GM18951 (cell line): ENCODE measurements around the gene AXL.
"Not testable (repeated sequence)": the region's sequence is repeated elsewhere in the genome, so short reads cannot be mapped to it uniquely, and the experiment has no call there.

Experiments used
- POLR2A ChIP-seq: IDR thresholded peaks from 4 replicates; pipeline ENCODE4 v1.6.1; 2011; ENCODE audit warnings: mild to moderate bottlenecking; ENCODE audit not compliant: insufficient read length, insufficient read depth; ENCODE audit errors: extremely low read depth
- in situ Hi-C: fragments of 300-500 bp; cut with MboI; formaldehyde crosslinking; loops from one replicate; pipeline ENCODE4 v1.12.0; 2022; ENCODE audit warnings: low sequenced_read_pairs, mixed read lengths, inconsistent platforms; ENCODE audit not compliant: unreplicated experiment

AXL gene

DNA sequence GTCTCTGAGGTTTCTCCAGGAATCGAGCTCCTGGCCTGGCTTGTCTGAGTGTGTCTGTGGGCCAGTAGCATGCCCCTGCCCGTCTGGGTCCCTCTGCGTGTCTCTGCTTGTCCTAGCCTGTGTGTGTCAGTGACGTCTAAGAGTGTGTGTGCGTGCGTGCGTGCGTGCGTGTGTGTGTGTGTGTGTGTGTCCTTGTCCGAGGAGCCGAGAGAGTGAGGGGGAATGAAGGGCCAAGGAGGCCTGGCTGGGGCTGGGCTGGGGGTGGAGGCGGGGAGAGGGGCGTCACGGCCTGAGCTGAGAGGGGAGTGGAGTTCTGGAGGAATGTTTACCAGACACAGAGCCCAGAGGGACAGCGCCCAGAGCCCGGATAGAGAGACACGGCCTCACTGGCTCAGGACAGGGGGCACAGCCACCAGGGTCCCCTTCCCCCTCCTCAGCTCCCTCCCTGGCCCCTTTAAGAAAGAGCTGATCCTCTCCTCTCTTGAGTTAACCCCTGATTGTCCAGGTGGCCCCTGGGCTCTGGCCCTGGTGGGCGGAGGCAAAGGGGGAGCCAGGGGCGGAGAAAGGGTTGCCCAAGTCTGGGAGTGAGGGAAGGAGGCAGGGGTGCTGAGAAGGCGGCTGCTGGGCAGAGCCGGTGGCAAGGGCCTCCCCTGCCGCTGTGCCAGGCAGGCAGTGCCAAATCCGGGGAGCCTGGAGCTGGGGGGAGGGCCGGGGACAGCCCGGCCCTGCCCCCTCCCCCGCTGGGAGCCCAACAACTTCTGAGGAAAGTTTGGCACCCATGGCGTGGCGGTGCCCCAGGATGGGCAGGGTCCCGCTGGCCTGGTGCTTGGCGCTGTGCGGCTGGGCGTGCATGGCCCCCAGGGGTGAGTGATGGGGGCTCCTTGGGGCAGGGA is at the start of gene AXL:
TSS of gene AXL (plus strand) at position 609 of the 893 bp plus-strand sequence. CDS start at position 779, 170 bp downstream.
- in situ Hi-C loops: no loop called here
- no peak for TF ChIP-seq POLR2A

DNA sequence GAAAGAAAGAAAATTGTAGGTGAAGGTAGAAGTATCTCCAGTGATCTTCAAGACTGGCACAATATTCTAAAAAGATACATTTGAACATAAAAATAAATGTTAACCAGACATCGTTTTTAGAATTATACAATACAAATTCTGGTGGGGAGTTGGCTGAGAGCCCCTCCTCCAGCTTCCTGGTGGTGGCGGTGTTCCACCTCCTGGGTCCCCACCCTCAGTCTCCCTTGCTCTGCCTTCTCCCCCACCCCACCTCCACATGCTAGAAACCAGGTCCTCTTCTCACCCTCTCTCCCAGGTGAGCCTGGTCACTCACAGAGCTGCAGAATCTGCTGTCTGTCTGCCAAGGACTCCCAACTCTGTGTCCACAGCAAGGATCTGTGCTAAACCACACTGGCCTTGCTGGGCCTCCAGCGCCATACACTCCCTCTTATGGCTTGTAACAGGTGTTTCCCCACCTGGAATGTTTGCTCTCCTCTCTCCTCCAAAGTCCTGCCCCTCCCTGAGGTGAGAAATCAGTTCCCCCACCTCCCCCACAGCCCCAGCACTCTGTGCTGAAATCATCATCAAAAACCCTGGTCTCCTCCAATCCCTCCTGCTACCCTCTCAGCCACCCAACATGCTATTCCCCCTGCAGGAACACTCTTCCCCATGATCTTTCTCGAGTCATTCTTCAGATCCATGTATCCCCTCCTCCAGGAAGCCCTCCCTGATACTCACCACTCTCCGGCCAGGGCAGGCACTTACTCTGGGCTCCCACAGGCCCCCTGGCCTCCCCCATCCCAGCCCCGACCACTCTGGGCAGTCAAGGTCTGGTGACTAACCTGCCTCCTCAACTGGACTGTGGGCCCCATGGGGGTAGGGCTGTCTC is 46.5 kb upstream of the AXL start:
- in situ Hi-C loops: no loop called here
- no peak for TF ChIP-seq POLR2A

- TF ChIP-seq POLR2A: no peak
- in situ Hi-C loops: no loop called here
Measured at GRCh38 chr19:41174297-41174928, 44.6 kb upstream of the AXL start.

GRCh38 chr19:41175801-41176777 is 42.9 kb upstream of the AXL start:
- no peak for TF ChIP-seq POLR2A
- in situ Hi-C loops: no loop called here

DNA sequence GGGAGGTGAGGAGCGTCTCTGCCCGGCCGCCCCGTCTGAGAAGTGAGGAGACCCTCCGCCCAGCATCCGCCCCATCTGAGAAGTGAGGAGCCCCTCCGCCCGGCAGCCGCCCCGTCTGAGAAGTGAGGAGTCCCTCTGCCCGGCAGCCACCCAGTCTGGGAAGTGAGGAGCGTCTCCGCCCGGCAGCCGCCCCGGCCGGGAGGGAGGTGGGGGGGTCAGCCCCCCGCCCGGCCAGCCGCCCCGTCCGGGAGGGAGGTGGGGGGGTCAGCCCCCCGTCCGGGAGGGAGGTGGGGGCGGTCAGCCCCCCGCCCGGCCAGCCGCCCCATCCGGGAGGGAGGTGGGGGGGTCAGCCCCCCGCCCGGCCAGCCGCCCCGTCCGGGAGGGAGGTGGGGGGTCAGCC is 38.9 kb upstream of the AXL start:
- in situ Hi-C loops: not testable (repeated sequence)

GRCh38 chr19:41186971-41187883 is 31.8 kb upstream of the AXL start:
- no peak for TF ChIP-seq POLR2A
- in situ Hi-C loops: no loop called here

- TF ChIP-seq POLR2A: no peak
- in situ Hi-C loops: no loop called here
Measured at GRCh38 chr19:41187884-41188279, 31.1 kb upstream of the AXL start.

- in situ Hi-C loops: no loop called here
- TF ChIP-seq POLR2A: no peak
Measured at GRCh38 chr19:41189425-41190065, 29.5 kb upstream of the AXL start.

- peak; percentile 21 for TF ChIP-seq POLR2A
- in situ Hi-C loops: no loop called here
Measured at GRCh38 chr19:41192574-41193429, 26.2 kb upstream of the AXL start, which contains the start of gene CYP2S1. CYP2S1 (plus strand) TSS chr19:41193219; CDS start chr19:41193265, 46 bp downstream.

DNA sequence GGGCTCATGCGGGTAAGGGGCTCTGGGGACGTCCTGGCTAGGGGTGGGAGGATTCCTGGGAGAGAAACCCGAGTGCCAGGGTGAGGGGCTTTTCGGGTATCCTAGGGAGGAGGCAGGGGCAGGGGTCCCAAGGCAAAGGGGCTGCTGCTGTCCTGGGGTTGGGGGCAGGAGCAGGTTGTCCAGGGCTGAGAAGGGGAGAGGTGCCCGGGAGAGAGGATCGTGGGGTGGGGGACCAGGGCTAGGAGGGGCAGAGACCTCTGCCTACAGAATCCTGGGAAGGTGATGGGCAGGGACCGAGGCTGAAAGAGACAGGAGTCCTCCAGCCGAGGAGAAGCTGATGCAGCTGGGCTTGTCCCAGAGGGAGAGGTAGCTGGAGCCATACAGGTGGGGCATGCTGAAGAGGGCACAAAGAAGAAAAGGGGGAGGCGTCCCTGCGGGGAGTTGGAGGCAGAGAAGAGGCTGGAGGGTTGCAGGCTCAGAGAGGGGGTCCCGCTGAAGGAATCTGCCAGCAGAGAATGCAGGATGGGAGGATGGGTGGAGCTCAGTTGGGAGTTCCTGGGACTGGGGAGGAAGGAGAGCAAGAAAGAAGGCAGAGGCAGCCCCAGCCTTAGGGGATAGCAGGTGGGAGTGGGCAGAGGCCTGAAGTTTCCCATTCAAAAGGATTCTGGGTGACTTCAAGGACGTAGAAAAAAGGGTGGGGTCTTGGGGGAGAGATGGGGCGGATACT is 25.4 kb upstream of the AXL start:
- in situ Hi-C loops: no loop called here
- TF ChIP-seq POLR2A: no peak
